Measurements from ENCODE around the gene SERTAD4.

DNA sequence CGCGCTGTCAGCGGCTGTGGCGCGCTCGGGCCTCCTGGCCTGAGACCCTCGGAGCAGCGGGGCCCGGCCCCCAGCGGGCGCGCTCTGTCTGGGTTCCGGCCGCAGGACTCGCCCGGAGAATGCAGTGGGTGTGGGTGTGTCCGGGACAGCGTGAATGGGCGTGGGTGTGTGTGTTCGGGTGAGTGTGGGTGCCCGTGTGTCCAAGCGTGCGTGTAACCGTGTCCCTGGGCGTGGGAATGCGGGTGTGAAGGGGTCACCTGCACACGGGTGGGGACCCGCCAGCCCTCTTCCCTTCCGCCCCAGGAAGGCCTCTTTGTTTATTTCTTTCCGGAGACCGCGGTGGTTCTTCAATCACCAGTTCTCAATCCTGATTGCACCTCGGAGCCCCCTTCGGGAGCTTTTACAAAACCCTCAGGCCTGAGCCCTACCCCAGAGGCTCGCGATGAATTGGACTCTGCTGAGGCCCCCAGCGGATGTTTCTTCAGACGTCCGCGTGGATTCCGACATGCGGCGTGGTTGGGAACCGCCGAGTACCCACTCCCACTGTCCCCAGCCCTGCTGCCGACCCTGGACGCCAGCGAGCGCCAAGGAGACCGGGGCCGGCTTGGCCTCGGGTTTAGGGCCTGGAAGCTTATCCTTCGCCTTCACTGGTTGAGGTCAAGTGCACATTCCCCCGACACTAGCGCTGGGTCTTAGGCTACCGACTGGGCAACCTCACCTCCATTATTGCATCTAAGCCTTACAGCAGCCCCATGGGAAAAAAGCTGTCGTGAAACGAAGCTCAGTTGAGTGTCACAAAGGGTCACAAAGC lies 19.3 kb downstream of the SERTAD4 start:
- TF ChIP-seq, protein P1, sequence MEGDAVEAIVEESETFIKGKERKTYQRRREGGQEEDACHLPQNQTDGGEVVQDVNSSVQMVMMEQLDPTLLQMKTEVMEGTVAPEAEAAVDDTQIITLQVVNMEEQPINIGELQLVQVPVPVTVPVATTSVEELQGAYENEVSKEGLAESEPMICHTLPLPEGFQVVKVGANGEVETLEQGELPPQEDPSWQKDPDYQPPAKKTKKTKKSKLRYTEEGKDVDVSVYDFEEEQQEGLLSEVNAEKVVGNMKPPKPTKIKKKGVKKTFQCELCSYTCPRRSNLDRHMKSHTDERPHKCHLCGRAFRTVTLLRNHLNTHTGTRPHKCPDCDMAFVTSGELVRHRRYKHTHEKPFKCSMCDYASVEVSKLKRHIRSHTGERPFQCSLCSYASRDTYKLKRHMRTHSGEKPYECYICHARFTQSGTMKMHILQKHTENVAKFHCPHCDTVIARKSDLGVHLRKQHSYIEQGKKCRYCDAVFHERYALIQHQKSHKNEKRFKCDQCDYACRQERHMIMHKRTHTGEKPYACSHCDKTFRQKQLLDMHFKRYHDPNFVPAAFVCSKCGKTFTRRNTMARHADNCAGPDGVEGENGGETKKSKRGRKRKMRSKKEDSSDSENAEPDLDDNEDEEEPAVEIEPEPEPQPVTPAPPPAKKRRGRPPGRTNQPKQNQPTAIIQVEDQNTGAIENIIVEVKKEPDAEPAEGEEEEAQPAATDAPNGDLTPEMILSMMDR (IDR thresholded peaks at IDR 0.05), result no peak
- TF ChIP-seq POLR2A (IDR thresholded peaks at IDR 0.05), result no peak
